Left lung (tissue), 10 donors: ENCODE data around the gene TMEM45B. TPM values are rescaled to one million over a fixed set of nuclear protein-coding genes. Genes with fewer than 3 reads are reported as not detected.
"Not testable (repeated sequence)": the region's sequence is repeated elsewhere in the genome, so short reads cannot be mapped to it uniquely, and the experiment has no call there.

Source experiments
- ATAC-seq: fragments of 200-7000 bp; cut with Tn5 transposase; one replicate; pipeline ENCODE4 v1.9.1; 2020; ENCODE audit warnings: moderate library complexity
- DNase-seq, 4 donors: peaks; one replicate each; pipeline ENCODE4 v3.0.0-alpha.2; 2013 to 2020
- H3K27ac ChIP-seq, 2 donors: fragments of 200-600 bp; sonication (generic) in 1 of 2; one replicate each; pipeline versions ENCODE4 v1.5.0 to v1.8.0; 2020 to 2021
- H3K27me3 ChIP-seq, 2 donors: fragments of 200-600 bp; sonication (generic) in 1 of 2; one replicate each; pipeline versions ENCODE4 v1.5.0 to v1.8.0; 2020 to 2021
- H3K36me3 ChIP-seq, 2 donors: fragments of 200-600 bp; sonication (generic) in 1 of 2; one replicate each; pipeline versions ENCODE4 v1.5.0 to v1.8.0; 2020 to 2021
- H3K4me1 ChIP-seq, 2 donors: fragments of 200-600 bp; one replicate each; pipeline ENCODE4 v1.8.0; 2021
- H3K4me3 ChIP-seq, 2 donors: fragments of 200-600 bp; sonication (generic) in 1 of 2; one replicate each; pipeline versions ENCODE4 v1.5.0 to v1.8.0; 2020 to 2021; ENCODE audit warnings: mild to moderate bottlenecking in 1 of 2
- H3K9me3 ChIP-seq, 2 donors: fragments of 200-600 bp; sonication (generic) in 1 of 2; one replicate each; pipeline versions ENCODE4 v1.5.0 to v1.8.0; 2020 to 2021
- CTCF ChIP-seq, 2 donors: fragments of 200-600 bp; sonication (generic) in 1 of 2; IDR thresholded peaks; one replicate each; pipeline versions ENCODE4 v1.5.0 to v1.8.0; 2021; ENCODE audit warnings: antibody characterized with exemption in 2 of 2
- intact Hi-C, 2 donors: fragments of 100-400 bp; cut with DNase I; formaldehyde crosslinking; loops; one replicate each; pipeline versions ENCODE4 v1.11.2 to v1.14.2; 2022
- polyA plus RNA-seq, 6 donors: library from polyadenylated mRNA; unstranded; fragments of 120-200 nt; gene quantifications; one replicate each; pipeline ENCODE4 v1.2.1, GENCODE V29; 2013; ENCODE audit not compliant: insufficient read length in 6 of 6
- total RNA-seq, 2 donors: library from RNA; stranded (reverse); fragmentation: NEBNext Ultra II Directional; extraction: Animal tissue kit (Norgen Biotek cat#: 25700); gene quantifications; one replicate each; pipeline ENCODE4 v1.2.1, GENCODE V29; 2021
- donor health status: DM: no; HTN: yes; CAD: no.
- donor health status: DM: no; HTN: no; CAD: no.

Gene TMEM45B
- total and polyA plus RNA-seq, 8 donors = 2.0 to 24.3 (median 2.7) TPM

GRCh38 chr11:129813231-129813791 lies 2.3 kb upstream of the TMEM45B start:
- Histone ChIP-seq H3K4me1 (no peaks in the 10 kb centered on the region), H3K36me3 (no peaks in the 10 kb centered on the region), H3K4me3 (no peak overlapping the region), H3K27me3 (peaks cover 13 to 47% of the 10 kb centered on the region in 2 donors), H3K9me3 (peaks cover 0 to 4% of the 10 kb centered on the region in 2 donors), H3K27ac (no peak overlapping the region)
- no peak for ATAC-seq
- DNase-seq = no peak
- intact Hi-C loops = no loop called here
- no peak for TF ChIP-seq CTCF (IDR thresholded peaks at IDR 0.05)

GRCh38 chr11:129814244-129815014 lies 1.2 kb upstream of the TMEM45B start:
- H3K36me3 ChIP-seq = no peaks in the 10 kb centered on the region
- DNase-seq = no peak
- no peaks in the 10 kb centered on the region for H3K4me1 ChIP-seq
- peaks cover 13 to 50% of the 10 kb centered on the region in 2 donors for H3K27me3 ChIP-seq
- H3K27ac ChIP-seq = no peak overlapping the region
- ATAC-seq = no peak
- H3K9me3 ChIP-seq = no peaks in the 10 kb centered on the region
- intact Hi-C loops = no loop called here
- no peak overlapping the region for H3K4me3 ChIP-seq
- no peak for TF ChIP-seq CTCF (IDR thresholded peaks at IDR 0.05)

- no peak for TF ChIP-seq CTCF (IDR thresholded peaks at IDR 0.05)
- Histone ChIP-seq H3K27ac (no peak overlapping the region), H3K36me3 (no peaks in the 10 kb centered on the region), H3K4me1 (no peaks in the 10 kb centered on the region), H3K4me3 (no peak overlapping the region), H3K27me3 (peaks cover 13 to 63% of the 10 kb centered on the region in 2 donors), H3K9me3 (no peaks in the 10 kb centered on the region)
- DNase-seq (no peak), ATAC-seq (no peak)
- intact Hi-C loops = no loop called here
These were observed 1.9 kb downstream of the TMEM45B start for GRCh38 chr11:129817534-129818051.

- H3K27ac ChIP-seq, ATAC-seq, DNase-seq, H3K9me3 ChIP-seq, H3K4me3 ChIP-seq, H3K4me1 ChIP-seq, intact Hi-C loops, H3K36me3 ChIP-seq: not testable (repeated sequence)
- peaks cover 13 to 63% of the 10 kb centered on the region in 2 donors for H3K27me3 ChIP-seq
These were observed 2.6 kb downstream of the TMEM45B start for GRCh38 chr11:129818236-129818635.

GRCh38 chr11:129819237-129819636 lies 3.6 kb downstream of the TMEM45B start:
- Histone ChIP-seq H3K27me3 (peaks cover 13 to 62% of the 10 kb centered on the region in 2 donors), H3K9me3 (no peaks in the 10 kb centered on the region), H3K27ac (no peak overlapping the region), H3K36me3 (no peaks in the 10 kb centered on the region), H3K4me3 (no peak overlapping the region), H3K4me1 (no peaks in the 10 kb centered on the region)
- ATAC-seq = no peak
- intact Hi-C loops = no loop called here
- DNase-seq = no peak
- TF ChIP-seq CTCF (IDR thresholded peaks at IDR 0.05) = no peak

- H3K36me3 ChIP-seq, ATAC-seq, H3K27ac ChIP-seq, H3K4me1 ChIP-seq, intact Hi-C loops, H3K9me3 ChIP-seq, DNase-seq, H3K4me3 ChIP-seq: not testable (repeated sequence)
- peaks cover 13 to 52% of the 10 kb centered on the region in 2 donors for H3K27me3 ChIP-seq
These were observed 4.6 kb downstream of the TMEM45B start for GRCh38 chr11:129820228-129820627.

GRCh38 chr11:129823281-129823680 lies 7.6 kb downstream of the TMEM45B start:
- H3K36me3 ChIP-seq, H3K27ac ChIP-seq, intact Hi-C loops, ATAC-seq, H3K9me3 ChIP-seq, DNase-seq, H3K4me3 ChIP-seq: not testable (repeated sequence)
- H3K27me3 ChIP-seq = peaks cover 0 to 21% of the 10 kb centered on the region in 2 donors
- peaks cover 0 to 17% of the 10 kb centered on the region in 2 donors for H3K4me1 ChIP-seq

- H3K9me3 ChIP-seq, intact Hi-C loops, DNase-seq, H3K27ac ChIP-seq, H3K4me3 ChIP-seq, ATAC-seq, H3K36me3 ChIP-seq: not testable (repeated sequence)
- peaks cover 0 to 17% of the 10 kb centered on the region in 2 donors for H3K4me1 ChIP-seq
- peaks cover 0 to 18% of the 10 kb centered on the region in 2 donors for H3K27me3 ChIP-seq
These were observed 8.2 kb downstream of the TMEM45B start for GRCh38 chr11:129823799-129824198.
